HEK293 (cell line): ENCODE measurements around the gene ZNF768.

ENCODE experiments used
- CTCF ChIA-PET: fragments of 350-600 bp; formaldehyde crosslinking; extraction: SDS; loops from one replicate; lab custom pipeline; 2021; ENCODE audit warnings: antibody characterized with exemption; lab: Yijun Ruan, JAX
- POLR2A ChIA-PET: fragments of 300-600 bp; formaldehyde crosslinking; extraction: SDS; loops from one replicate; lab custom pipeline; 2020; ENCODE audit warnings: antibody characterized with exemption, inconsistent platforms; lab: Yijun Ruan, JAX
- H3K27ac ChIP-seq: fragments of 200-500 bp; sonication (Bioruptor generic); 2 replicates; pipeline ENCODE4 v1.5.1; 2014; ENCODE audit warnings: low read depth, low read length, control low read depth, inconsistent platforms; ENCODE audit errors: extremely low read depth
- H3K36me3 ChIP-seq, 2 experiments: fragments of 200-500 bp in 1 of 2; sonication (Bioruptor generic) in 1 of 2; 1 replicate in 1 of 2; 2 replicates in 1 of 2; pipeline ENCODE4 v1.5.1; 2014 to 2017; ENCODE audit warnings: inconsistent platforms in 2 of 2, low read length in 2 of 2; ENCODE audit not compliant: control insufficient read depth in 2 of 2, insufficient read depth in 1 of 2
- H3K4me1 ChIP-seq: fragments of 200-500 bp; sonication (Bioruptor generic); 2 replicates; pipeline ENCODE4 v1.5.1; 2014; ENCODE audit warnings: mild to moderate bottlenecking, low read length, inconsistent platforms; ENCODE audit not compliant: control insufficient read depth, insufficient read depth
- H3K4me3 ChIP-seq: 2 replicates; pipeline ENCODE4 v1.5.1; 2011; ENCODE audit warnings: low read depth, mild to moderate bottlenecking, control low read depth, low read length, moderate library complexity
- H3K9me3 ChIP-seq: fragments of 200-500 bp; sonication (Bioruptor generic); 2 replicates; pipeline ENCODE4 v1.5.1; 2014; ENCODE audit warnings: low read depth, low read length, inconsistent platforms; ENCODE audit not compliant: control insufficient read depth, insufficient read depth
- TCF7L2 ChIP-seq: IDR thresholded peaks from 2 replicates; pipeline ENCODE4 v1.6.1; 2011; ENCODE audit warnings: low read depth, mild to moderate bottlenecking, inconsistent platforms, low read length, moderate library complexity, borderline replicate concordance
- YY2 ChIP-seq: fragments of 450-650 bp; formaldehyde crosslinking; IDR thresholded peaks from 2 replicates; pipeline ENCODE4 v1.5.1; 2016; ENCODE audit warnings: missing biosample characterization, missing genetic modification characterization
- ZNF366 ChIP-seq: fragments of 450-650 bp; formaldehyde crosslinking; conservative IDR thresholded peaks from 2 replicates; pipeline ENCODE4 v1.5.1; 2016; ENCODE audit warnings: missing biosample characterization, missing genetic modification characterization
- ZNF623 ChIP-seq: fragments of 450-650 bp; formaldehyde crosslinking; IDR thresholded peaks from 2 replicates; pipeline ENCODE4 v1.5.1; 2016; ENCODE audit warnings: missing biosample characterization, missing genetic modification characterization
- TF ChIP-seq, protein P1 (sequence below): fragments of 450-650 bp; formaldehyde crosslinking; IDR thresholded peaks from 2 replicates; pipeline ENCODE4 v1.5.1; 2016; ENCODE audit warnings: missing biosample characterization, missing genetic modification characterization

Gene ZNF768

DNA sequence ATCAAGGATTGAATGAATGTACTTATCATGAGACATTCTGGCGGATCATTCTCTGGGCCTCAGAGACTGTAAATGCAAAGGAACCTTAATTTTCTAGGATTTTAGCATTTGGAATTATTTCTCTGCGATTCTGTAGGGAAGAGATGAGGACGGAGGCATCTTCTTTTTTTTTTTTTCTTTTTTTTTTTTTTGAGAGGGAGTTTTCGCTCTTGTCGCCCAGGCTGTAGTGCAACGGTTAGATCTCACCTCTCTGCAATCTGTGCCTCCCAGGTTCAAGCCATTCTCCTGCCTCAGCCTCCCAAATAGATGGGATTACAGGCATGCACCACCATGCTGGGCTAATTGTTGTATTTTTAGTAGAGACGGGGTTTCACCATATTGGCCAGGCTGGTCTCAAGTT, 51.7 kb downstream of the ZNF768 start:
- H3K36me3 ChIP-seq = no peaks in the 10 kb centered on the region
- no peaks in the 10 kb centered on the region for H3K9me3 ChIP-seq
- H3K4me1 ChIP-seq = no peaks in the 10 kb centered on the region
- POLR2A ChIA-PET = interaction anchor here (0.7 kb wide), 1 partner anchor 60 kb away, joined by 3 read pairs; the partner anchor contains the start of gene ZNF747
- no peak overlapping the region for H3K4me3 ChIP-seq
- H3K27ac ChIP-seq = no peak overlapping the region
- CTCF ChIA-PET = interaction anchor here (0.9 kb wide), 1 partner anchor 123 kb away, joined by 3 read pairs; no protein-coding TSS in a partner anchor
- no peak for TF ChIP-seq TCF7L2

DNA sequence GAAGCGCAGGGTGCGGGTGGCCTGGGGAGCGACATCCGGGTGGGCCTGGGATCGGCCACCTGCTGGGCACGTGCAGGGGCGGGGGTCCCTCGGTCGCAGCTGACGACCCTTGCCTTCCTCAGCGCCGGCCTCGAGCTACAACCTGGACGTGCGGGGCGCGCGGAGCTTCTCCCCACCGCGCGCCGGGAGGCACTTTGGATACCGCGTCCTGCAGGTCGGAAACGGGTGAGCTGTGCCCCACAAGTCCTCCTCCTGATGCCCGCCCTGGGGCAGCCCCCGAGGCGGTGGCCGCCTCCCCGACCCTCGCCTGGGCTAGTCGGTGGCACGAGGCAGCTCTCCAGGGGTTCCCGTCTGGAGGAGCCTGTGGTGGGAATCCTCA, 52.3 kb downstream of the ZNF768 start:
- Histone ChIP-seq H3K36me3 (no peaks in the 10 kb centered on the region), H3K4me1 (no peaks in the 10 kb centered on the region), H3K27ac (no peak overlapping the region), H3K4me3 (no peak overlapping the region), H3K9me3 (no peaks in the 10 kb centered on the region)
- ChIA-PET POLR2A (no interaction called here), CTCF (interaction anchor here (0.7 to 1.2 kb wide), 5 partner anchors 16 to 157 kb away, joined by 3 to 5 read pairs (median 3); partner anchors contain the start of gene ZNF771)
- TF ChIP-seq, protein P1, sequence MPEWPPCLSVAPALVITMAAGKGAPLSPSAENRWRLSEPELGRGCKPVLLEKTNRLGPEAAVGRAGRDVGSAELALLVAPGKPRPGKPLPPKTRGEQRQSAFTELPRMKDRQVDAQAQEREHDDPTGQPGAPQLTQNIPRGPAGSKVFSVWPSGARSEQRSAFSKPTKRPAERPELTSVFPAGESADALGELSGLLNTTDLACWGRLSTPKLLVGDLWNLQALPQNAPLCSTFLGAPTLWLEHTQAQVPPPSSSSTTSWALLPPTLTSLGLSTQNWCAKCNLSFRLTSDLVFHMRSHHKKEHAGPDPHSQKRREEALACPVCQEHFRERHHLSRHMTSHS (tag by site-specific recombination) = no peak
- TF ChIP-seq YY2 (tag by site-specific recombination) (no peak), ZNF366 (no peak), ZNF623 (tag by site-specific recombination) (no peak)
